HCT116 (cell line): Measurements from ENCODE around the gene OCRL. TPM values are rescaled to one million over a fixed set of nuclear protein-coding genes. Genes with fewer than 3 reads are reported as not detected.

ENCODE experiments used
- ATAC-seq: fragments of 200-7000 bp; cut with Tn5 transposase; 2 replicates; pipeline ENCODE4 v1.9.1; 2020; ENCODE audit warnings: mild to moderate bottlenecking, moderate library complexity
- BruUV-seq: library from RNA; stranded (reverse); fragments of 400-500 nt; replicated peaks from 2 replicates; lab custom pipeline; 2021; lab: Mats Ljungman, UMichigan
- CTCF ChIA-PET: fragments of 300-600 bp; sonication (Branson Sonifier 250); formaldehyde crosslinking; loops from one replicate; lab custom pipeline; 2021; ENCODE audit warnings: antibody characterized with exemption; lab: Charles Lee
- POLR2A ChIA-PET: fragments of 300-600, 350-600 bp; sonication (Branson Sonifier 250); formaldehyde crosslinking; loops from one replicate; lab custom pipeline; 2021; ENCODE audit warnings: antibody characterized with exemption; lab: Charles Lee
- RAD21 ChIA-PET, 2 experiments: fragments of 300-600 bp; sonication (Branson Sonifier 250); formaldehyde crosslinking; loops; one replicate each; lab custom pipeline; 2023; ENCODE audit warnings: low total read pairs in 2 of 2; ENCODE audit not compliant: uncharacterized antibody in 2 of 2, unreplicated experiment in 2 of 2, low non-redundant PET in 1 of 2; lab: Charles Lee
- DNase-seq: peaks from one replicate; pipeline ENCODE4 v3.0.0-alpha.2; 2010; ENCODE audit warnings: low read depth, low spot score
- H2AFZ ChIP-seq: fragments of 200-600 bp; shearing (Covaris generic), sonication (generic); 2 replicates; pipeline ENCODE4 v1.6.1; 2017; ENCODE audit warnings: low read depth, mixed run types, mixed read lengths, antibody characterized with exemption, low read length; ENCODE audit not compliant: poor library complexity, severe bottlenecking
- H3K27ac ChIP-seq: 2 replicates; pipeline ENCODE4 v1.5.1; 2012; ENCODE audit warnings: low read depth, low read length
- H3K27me3 ChIP-seq: fragments of 200-600 bp; sonication (generic); 2 replicates; pipeline ENCODE4 v1.6.1; 2016; ENCODE audit warnings: mixed run types, low read length, mixed read lengths; ENCODE audit not compliant: insufficient read depth
- H3K36me3 ChIP-seq, 2 experiments: fragments of 200-500 bp in 1 of 2; fragments of 200-600 bp in 1 of 2; sonication (Bioruptor generic) in 1 of 2; sonication (generic) in 1 of 2; 2 replicates each; pipeline versions ENCODE4 v1.5.1 to v1.6.1; 2014 to 2016; ENCODE audit warnings: low read length in 2 of 2, inconsistent platforms in 1 of 2, mixed read lengths in 1 of 2, mixed run types in 1 of 2; ENCODE audit not compliant: insufficient read depth in 2 of 2, control insufficient read depth in 1 of 2
- H3K4me1 ChIP-seq, 2 experiments: fragments of 200-600 bp in 1 of 2; sonication (generic) in 1 of 2; 2 replicates each; pipeline versions ENCODE4 v1.5.1 to v1.6.1; 2012 to 2017; ENCODE audit warnings: low read length in 2 of 2, inconsistent platforms in 1 of 2, mild to moderate bottlenecking in 1 of 2, mixed read lengths in 1 of 2, mixed run types in 1 of 2, moderate library complexity in 1 of 2; ENCODE audit not compliant: insufficient read depth in 2 of 2, control insufficient read depth in 1 of 2
- H3K4me2 ChIP-seq: fragments of 200-600 bp; sonication (generic); 2 replicates; pipeline ENCODE4 v1.6.1; 2017; ENCODE audit warnings: mixed run types, low read length, mixed read lengths
- H3K4me3 ChIP-seq, 2 experiments: fragments of 200-600 bp in 1 of 2; sonication (generic) in 1 of 2; replicated peaks in 1 of 2; 2 replicates each; pipeline ENCODE4 v1.5.1; 2011 to 2016; ENCODE audit warnings: low read length in 2 of 2, control low read depth in 1 of 2, low read depth in 1 of 2, mild to moderate bottlenecking in 1 of 2, mixed read lengths in 1 of 2, mixed run types in 1 of 2
- H3K79me2 ChIP-seq: fragments of 200-600 bp; sonication (generic); 2 replicates; pipeline ENCODE4 v1.6.1; 2017; ENCODE audit warnings: mild to moderate bottlenecking, mixed run types, low read length, moderate library complexity, mixed read lengths; ENCODE audit not compliant: insufficient read depth
- H3K9ac ChIP-seq: fragments of 200-600 bp; sonication (generic); 2 replicates; pipeline ENCODE4 v1.6.1; 2016; ENCODE audit warnings: low read length, mixed read lengths
- H3K9me2 ChIP-seq: fragments of 200-600 bp; sonication (generic), shearing (Covaris generic); 2 replicates; pipeline ENCODE4 v1.6.1; 2017; ENCODE audit warnings: mixed run types, mild to moderate bottlenecking, moderate library complexity; ENCODE audit not compliant: insufficient read depth
- H3K9me3 ChIP-seq, 2 experiments: fragments of 200-500 bp in 1 of 2; fragments of 200-600 bp in 1 of 2; sonication (Bioruptor generic) in 1 of 2; sonication (generic) in 1 of 2; 2 replicates each; pipeline ENCODE4 v1.6.1; 2014 to 2017; ENCODE audit warnings: low read length in 2 of 2, mixed read lengths in 2 of 2, inconsistent platforms in 1 of 2, low read depth in 1 of 2, mild to moderate bottlenecking in 1 of 2, mixed run types in 1 of 2, moderate library complexity in 1 of 2; ENCODE audit not compliant: control insufficient read depth in 1 of 2, insufficient read depth in 1 of 2
- H4K20me1 ChIP-seq: fragments of 200-600 bp; sonication (generic), shearing (Covaris generic); 2 replicates; pipeline ENCODE4 v1.6.1; 2017; ENCODE audit warnings: mixed run types, mild to moderate bottlenecking, moderate library complexity; ENCODE audit not compliant: insufficient read depth
- EGR1 ChIP-seq: IDR thresholded peaks from 2 replicates; pipeline ENCODE4 v1.6.1; 2012; ENCODE audit warnings: low read depth
- ELF1 ChIP-seq: IDR thresholded peaks from 2 replicates; pipeline ENCODE4 v1.6.1; 2012; ENCODE audit warnings: low read depth, borderline replicate concordance
- EZH2 ChIP-seq: fragments of 200-600 bp; sonication (generic); IDR thresholded peaks from 2 replicates; pipeline ENCODE4 v1.6.1; 2017; ENCODE audit warnings: antibody characterized with exemption, mixed run types
- EZH2phosphoT487 ChIP-seq: fragments of 200-600 bp; IDR thresholded peaks from 2 replicates; pipeline ENCODE4 v1.6.1; 2018; ENCODE audit warnings: antibody characterized with exemption, borderline replicate concordance
- FOSL1 ChIP-seq: IDR thresholded peaks from 2 replicates; pipeline ENCODE4 v1.6.1; 2012; ENCODE audit warnings: low read depth
- POLR2AphosphoS5 ChIP-seq: IDR thresholded peaks from 2 replicates; pipeline ENCODE4 v1.6.1; 2011; ENCODE audit warnings: mild to moderate bottlenecking, low read depth, low read length, moderate library complexity
- RAD21 ChIP-seq: IDR thresholded peaks from 2 replicates; pipeline ENCODE4 v1.6.1; 2012; ENCODE audit warnings: low read depth, mild to moderate bottlenecking
- SIN3A ChIP-seq: IDR thresholded peaks from 2 replicates; pipeline ENCODE4 v1.6.1; 2012; ENCODE audit warnings: low read depth
- TCF7L2 ChIP-seq: IDR thresholded peaks from 2 replicates; pipeline ENCODE4 v1.7.0; 2011; ENCODE audit warnings: borderline replicate concordance, inconsistent platforms; ENCODE audit not compliant: insufficient read depth, insufficient read length; ENCODE audit errors: extremely low read depth
- intact Hi-C: fragments of 100-400 bp; cut with micrococcal nuclease; formaldehyde crosslinking; loops from 2 replicates; pipeline ENCODE4 v1.10.0; 2022
- total RNA-seq: library from RNA; stranded (reverse); gene quantifications from one replicate; pipeline ENCODE4 v1.2.1, GENCODE V29; 2021; ENCODE audit not compliant: unreplicated experiment
- TF ChIP-seq, protein P1 (sequence below): IDR thresholded peaks from 2 replicates; pipeline ENCODE4 v1.6.1; 2012; ENCODE audit warnings: low read depth
- TF ChIP-seq, protein P2 (sequence below): IDR thresholded peaks from 2 replicates; pipeline ENCODE4 v1.6.1; 2012
- TF ChIP-seq, protein P3 (sequence below), 3 experiments: fragments of 200-600 bp in 1 of 3; sonication (generic) in 1 of 3; IDR thresholded peaks in 2 of 3; conservative IDR thresholded peaks in 1 of 3; 2 replicates each; pipeline ENCODE4 v1.5.1; 2012 to 2017; ENCODE audit warnings: low read depth in 2 of 3, low read length in 2 of 3, antibody characterized with exemption in 1 of 3, borderline replicate concordance in 1 of 3, control low read depth in 1 of 3, mild to moderate bottlenecking in 1 of 3, mixed read lengths in 1 of 3, mixed run types in 1 of 3, moderate library complexity in 1 of 3; ENCODE audit not compliant: insufficient read depth in 1 of 3

The OCRL gene
- total RNA-seq, 1 experiment from 2014 or later: 19.8 TPM

DNA sequence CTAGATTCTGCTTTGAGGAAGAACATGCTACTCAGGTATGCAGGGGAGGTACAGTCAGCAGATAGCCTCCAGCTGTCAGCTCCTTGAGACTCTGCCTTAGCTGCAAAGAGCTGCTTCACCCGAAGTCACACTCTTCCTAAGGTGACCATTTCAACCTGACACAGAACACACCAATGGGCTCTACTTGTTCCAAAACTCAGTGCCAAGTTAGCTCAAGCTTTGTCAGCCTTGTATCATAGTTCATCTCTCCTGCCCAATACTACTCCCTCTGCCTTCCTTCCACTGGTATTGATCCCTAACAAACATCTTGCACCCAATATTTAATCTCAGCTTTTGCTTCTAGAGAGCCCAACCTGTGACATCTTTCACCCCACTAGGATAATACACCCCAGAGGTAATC lies 8.9 kb upstream of the OCRL start:
- ChIA-PET CTCF (no interaction called here), RAD21 (no interaction called here), POLR2A (no interaction called here)
- H3K4me1 ChIP-seq: no peaks in the 10 kb centered on the region
- DNase-seq (no peak), ATAC-seq (no peak)
- no peak overlapping the region for H3K27ac ChIP-seq
- no peaks in the 10 kb centered on the region for H3K9me3 ChIP-seq
- TF ChIP-seq FOSL1 (no peak), ELF1 (no peak), RAD21 (no peak), POLR2AphosphoS5 (no peak), EGR1 (no peak), EZH2phosphoT487 (no peak), TCF7L2 (no peak), EZH2 (no peak), SIN3A (no peak)
- TF ChIP-seq, protein P1, sequence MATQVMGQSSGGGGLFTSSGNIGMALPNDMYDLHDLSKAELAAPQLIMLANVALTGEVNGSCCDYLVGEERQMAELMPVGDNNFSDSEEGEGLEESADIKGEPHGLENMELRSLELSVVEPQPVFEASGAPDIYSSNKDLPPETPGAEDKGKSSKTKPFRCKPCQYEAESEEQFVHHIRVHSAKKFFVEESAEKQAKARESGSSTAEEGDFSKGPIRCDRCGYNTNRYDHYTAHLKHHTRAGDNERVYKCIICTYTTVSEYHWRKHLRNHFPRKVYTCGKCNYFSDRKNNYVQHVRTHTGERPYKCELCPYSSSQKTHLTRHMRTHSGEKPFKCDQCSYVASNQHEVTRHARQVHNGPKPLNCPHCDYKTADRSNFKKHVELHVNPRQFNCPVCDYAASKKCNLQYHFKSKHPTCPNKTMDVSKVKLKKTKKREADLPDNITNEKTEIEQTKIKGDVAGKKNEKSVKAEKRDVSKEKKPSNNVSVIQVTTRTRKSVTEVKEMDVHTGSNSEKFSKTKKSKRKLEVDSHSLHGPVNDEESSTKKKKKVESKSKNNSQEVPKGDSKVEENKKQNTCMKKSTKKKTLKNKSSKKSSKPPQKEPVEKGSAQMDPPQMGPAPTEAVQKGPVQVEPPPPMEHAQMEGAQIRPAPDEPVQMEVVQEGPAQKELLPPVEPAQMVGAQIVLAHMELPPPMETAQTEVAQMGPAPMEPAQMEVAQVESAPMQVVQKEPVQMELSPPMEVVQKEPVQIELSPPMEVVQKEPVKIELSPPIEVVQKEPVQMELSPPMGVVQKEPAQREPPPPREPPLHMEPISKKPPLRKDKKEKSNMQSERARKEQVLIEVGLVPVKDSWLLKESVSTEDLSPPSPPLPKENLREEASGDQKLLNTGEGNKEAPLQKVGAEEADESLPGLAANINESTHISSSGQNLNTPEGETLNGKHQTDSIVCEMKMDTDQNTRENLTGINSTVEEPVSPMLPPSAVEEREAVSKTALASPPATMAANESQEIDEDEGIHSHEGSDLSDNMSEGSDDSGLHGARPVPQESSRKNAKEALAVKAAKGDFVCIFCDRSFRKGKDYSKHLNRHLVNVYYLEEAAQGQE: no peak
- TF ChIP-seq, protein P2, sequence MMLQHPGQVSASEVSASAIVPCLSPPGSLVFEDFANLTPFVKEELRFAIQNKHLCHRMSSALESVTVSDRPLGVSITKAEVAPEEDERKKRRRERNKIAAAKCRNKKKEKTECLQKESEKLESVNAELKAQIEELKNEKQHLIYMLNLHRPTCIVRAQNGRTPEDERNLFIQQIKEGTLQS: no peak
- TF ChIP-seq, protein P3, sequence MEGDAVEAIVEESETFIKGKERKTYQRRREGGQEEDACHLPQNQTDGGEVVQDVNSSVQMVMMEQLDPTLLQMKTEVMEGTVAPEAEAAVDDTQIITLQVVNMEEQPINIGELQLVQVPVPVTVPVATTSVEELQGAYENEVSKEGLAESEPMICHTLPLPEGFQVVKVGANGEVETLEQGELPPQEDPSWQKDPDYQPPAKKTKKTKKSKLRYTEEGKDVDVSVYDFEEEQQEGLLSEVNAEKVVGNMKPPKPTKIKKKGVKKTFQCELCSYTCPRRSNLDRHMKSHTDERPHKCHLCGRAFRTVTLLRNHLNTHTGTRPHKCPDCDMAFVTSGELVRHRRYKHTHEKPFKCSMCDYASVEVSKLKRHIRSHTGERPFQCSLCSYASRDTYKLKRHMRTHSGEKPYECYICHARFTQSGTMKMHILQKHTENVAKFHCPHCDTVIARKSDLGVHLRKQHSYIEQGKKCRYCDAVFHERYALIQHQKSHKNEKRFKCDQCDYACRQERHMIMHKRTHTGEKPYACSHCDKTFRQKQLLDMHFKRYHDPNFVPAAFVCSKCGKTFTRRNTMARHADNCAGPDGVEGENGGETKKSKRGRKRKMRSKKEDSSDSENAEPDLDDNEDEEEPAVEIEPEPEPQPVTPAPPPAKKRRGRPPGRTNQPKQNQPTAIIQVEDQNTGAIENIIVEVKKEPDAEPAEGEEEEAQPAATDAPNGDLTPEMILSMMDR (IDR thresholded peaks at IDR 0.05 in 2 of 3, conservative IDR thresholded peaks at IDR 0.05 in 1 of 3; ENCODE audit: borderline replicate concordance in 1 of 3, insufficient read depth in 1 of 3, low read depth in 2 of 3, low read length in 2 of 3): no peak
- H3K9me2 ChIP-seq: no peaks in the 10 kb centered on the region
- no peaks in the 10 kb centered on the region for H4K20me1 ChIP-seq
- no peak overlapping the region for H3K4me3 ChIP-seq
- no peak overlapping the region for H3K4me2 ChIP-seq
- no peak overlapping the region for H3K9ac ChIP-seq
- H3K79me2 ChIP-seq: no peaks in the 10 kb centered on the region
- no peak overlapping the region for H2AFZ ChIP-seq
- H3K36me3 ChIP-seq: no peaks in the 10 kb centered on the region
- intact Hi-C loops: no loop called here
- H3K27me3 ChIP-seq: no peaks in the 10 kb centered on the region
- no TSS peak for BruUV-seq
